DMS79 treated with DMSO at 0.1 percent for 48 hours (cell line): Measurements from ENCODE around the gene CDK4.

Experiments used
- DNase-seq: peaks from one replicate; lab custom pipeline; 2025; lab: John Stamatoyannopoulos, UW

CDK4 gene

GRCh38 chr12:57771873-57772428, 19.8 kb upstream of the CDK4 start, which contains the start of gene METTL1:
Gene METTL1 (minus strand): TSS chr12:57772105. CDS start chr12:57772083, 22 bp downstream.
- DNase-seq: peak; percentile 73

- DNase-seq: peak; percentile 73
Observed at GRCh38 chr12:57771236-57771872, 19.2 kb upstream of the CDK4 start.

GRCh38 chr12:57770734-57771133, 18.6 kb upstream of the CDK4 start:
- no peak for DNase-seq

GRCh38 chr12:57769594-57769993, 17.5 kb upstream of the CDK4 start:
- no peak for DNase-seq

- no peak for DNase-seq
Observed at GRCh38 chr12:57767876-57768275, 15.8 kb upstream of the CDK4 start.

- no peak for DNase-seq
Observed at GRCh38 chr12:57767305-57767698, 15.2 kb upstream of the CDK4 start.

GRCh38 chr12:57766464-57767304, 14.6 kb upstream of the CDK4 start, which contains the start of gene CYP27B1:
Gene CYP27B1 (minus strand): TSS chr12:57767078. CDS start chr12:57767041, 37 bp downstream.
- DNase-seq: peak; percentile 55

GRCh38 chr12:57765698-57766463, 13.8 kb upstream of the CDK4 start:
- no peak for DNase-seq

GRCh38 chr12:57765003-57765697, 13.0 kb upstream of the CDK4 start:
- DNase-seq: peak; percentile 27

- DNase-seq: no peak
Observed at GRCh38 chr12:57764662-57765002, 12.5 kb upstream of the CDK4 start.

- DNase-seq: no peak
Observed at GRCh38 chr12:57763881-57764661, 12.0 kb upstream of the CDK4 start.

- DNase-seq: no peak
Observed at GRCh38 chr12:57762463-57762862, 10.4 kb upstream of the CDK4 start.

GRCh38 chr12:57761391-57761998, 9.4 kb upstream of the CDK4 start:
- no peak for DNase-seq

GRCh38 chr12:57760347-57760982, 8.4 kb upstream of the CDK4 start:
- DNase-seq: no peak

- DNase-seq: no peak
Observed at GRCh38 chr12:57759360-57759980, 7.4 kb upstream of the CDK4 start.

GRCh38 chr12:57758552-57759359, 6.6 kb upstream of the CDK4 start:
- DNase-seq: no peak

- no peak for DNase-seq
Observed at GRCh38 chr12:57757771-57758170, 5.7 kb upstream of the CDK4 start.
